ENCODE measurements around the gene RGSL1. TPM values are rescaled to one million over a fixed set of nuclear protein-coding genes. Genes with fewer than 3 reads are reported as not detected.

The RGSL1 gene
- total and polyA plus RNA-seq, 2 experiments from 2014 or later = not detected

- no peak overlapping the region for H3K4me2 ChIP-seq
- H3K9me2 ChIP-seq (replicated peaks; ENCODE audit: insufficient read depth) = no peaks in the 10 kb centered on the region
- no peaks in the 10 kb centered on the region for H3K9me3 ChIP-seq (ENCODE audit: low read depth)
- TF ChIP-seq CTCF (IDR thresholded peaks at IDR 0.05; ENCODE audit: poor library complexity) (no peak), EZH2phosphoT487 (IDR thresholded peaks at IDR 0.05; ENCODE audit: low read depth, severe bottlenecking, unreplicated experiment) (no peak), EZH2 (IDR thresholded peaks at IDR 0.05; ENCODE audit: borderline replicate concordance) (no peak)
- no peak overlapping the region for H2AFZ ChIP-seq
- H3K36me3 ChIP-seq (replicated peaks; ENCODE audit: insufficient read depth, low read depth) = no peaks in the 10 kb centered on the region
- H4K20me1 ChIP-seq (ENCODE audit: insufficient read depth, poor library complexity, severe bottlenecking) = no peaks in the 10 kb centered on the region
- H3K4me3 ChIP-seq = no peak overlapping the region
- no peaks in the 10 kb centered on the region for H3K4me1 ChIP-seq (ENCODE audit: insufficient read depth)
- H3K27ac ChIP-seq = no peak overlapping the region
- no peaks in the 10 kb centered on the region for H3K27me3 ChIP-seq
- DNase-seq (ENCODE audit: low spot score) = no peak
- no peaks in the 10 kb centered on the region for H3K79me2 ChIP-seq
Observed at GRCh38 chr1:182460550-182460951, 10.6 kb downstream of the RGSL1 start.

- Histone ChIP-seq H3K4me1 (ENCODE audit: insufficient read depth) (no peaks in the 10 kb centered on the region), H3K79me2 (no peaks in the 10 kb centered on the region), H2AFZ (no peak overlapping the region), H3K4me3 (no peak overlapping the region), H3K27me3 (no peaks in the 10 kb centered on the region), H3K27ac (no peak overlapping the region), H4K20me1 (ENCODE audit: insufficient read depth, poor library complexity, severe bottlenecking) (no peaks in the 10 kb centered on the region), H3K9me2 (replicated peaks; ENCODE audit: insufficient read depth) (no peaks in the 10 kb centered on the region), H3K4me2 (no peak overlapping the region), H3K9me3 (ENCODE audit: low read depth) (no peaks in the 10 kb centered on the region), H3K36me3 (replicated peaks; ENCODE audit: insufficient read depth, low read depth) (no peaks in the 10 kb centered on the region)
- DNase-seq (ENCODE audit: low spot score) = no peak
- TF ChIP-seq EZH2phosphoT487 (IDR thresholded peaks at IDR 0.05; ENCODE audit: low read depth, severe bottlenecking, unreplicated experiment) (no peak), EZH2 (IDR thresholded peaks at IDR 0.05; ENCODE audit: borderline replicate concordance) (no peak), CTCF (IDR thresholded peaks at IDR 0.05; ENCODE audit: poor library complexity) (no peak)
- 93% methylated on average over 4 of the region's 4 CpGs for WGBS (ENCODE audit: low lambda C conversion rate, missing lambda C conversion rate)
Observed at GRCh38 chr1:182473556-182473955, 23.6 kb downstream of the RGSL1 start.

GRCh38 chr1:182476625-182477024 lies 26.7 kb downstream of the RGSL1 start:
- no peak for TF ChIP-seq EZH2 (IDR thresholded peaks at IDR 0.05; ENCODE audit: borderline replicate concordance)
- no peak for TF ChIP-seq EZH2phosphoT487 (IDR thresholded peaks at IDR 0.05; ENCODE audit: low read depth, severe bottlenecking, unreplicated experiment)
- no peak for TF ChIP-seq CTCF (IDR thresholded peaks at IDR 0.05; ENCODE audit: poor library complexity)
- H4K20me1 ChIP-seq (ENCODE audit: insufficient read depth, poor library complexity, severe bottlenecking) = no peaks in the 10 kb centered on the region
- no peak overlapping the region for H2AFZ ChIP-seq
- H3K4me2 ChIP-seq = no peak overlapping the region
- no peaks in the 10 kb centered on the region for H3K79me2 ChIP-seq
- no peak overlapping the region for H3K27ac ChIP-seq
- DNase-seq (ENCODE audit: low spot score) = no peak
- H3K27me3 ChIP-seq = no peaks in the 10 kb centered on the region
- H3K9me3 ChIP-seq (ENCODE audit: low read depth) = no peaks in the 10 kb centered on the region
- no peaks in the 10 kb centered on the region for H3K4me1 ChIP-seq (ENCODE audit: insufficient read depth)
- 92% methylated on average over 2 of the region's 2 CpGs for WGBS (ENCODE audit: low lambda C conversion rate, missing lambda C conversion rate)
- H3K9me2 ChIP-seq (replicated peaks; ENCODE audit: insufficient read depth) = peaks cover 4% of the 10 kb centered on the region
- H3K36me3 ChIP-seq (replicated peaks; ENCODE audit: insufficient read depth, low read depth) = no peaks in the 10 kb centered on the region
- no peak overlapping the region for H3K4me3 ChIP-seq

- H3K27ac ChIP-seq = no peak overlapping the region
Observed at GRCh38 chr1:182478238-182478637, 28.3 kb downstream of the RGSL1 start.

More at GRCh38 chr1:182478238-182478637, 28.3 kb downstream of the RGSL1 start:
- H3K36me3 ChIP-seq (replicated peaks; ENCODE audit: insufficient read depth, low read depth) = no peaks in the 10 kb centered on the region
- no peak overlapping the region for H3K4me3 ChIP-seq
- H3K4me2 ChIP-seq = no peak overlapping the region
- H3K9me2 ChIP-seq (replicated peaks; ENCODE audit: insufficient read depth) = peaks cover 4% of the 10 kb centered on the region
- no peak for DNase-seq (ENCODE audit: low spot score)
- H3K79me2 ChIP-seq = no peaks in the 10 kb centered on the region
- no peaks in the 10 kb centered on the region for H3K27me3 ChIP-seq
- TF ChIP-seq CTCF (IDR thresholded peaks at IDR 0.05; ENCODE audit: poor library complexity) (no peak), EZH2 (IDR thresholded peaks at IDR 0.05; ENCODE audit: borderline replicate concordance) (no peak), EZH2phosphoT487 (IDR thresholded peaks at IDR 0.05; ENCODE audit: low read depth, severe bottlenecking, unreplicated experiment) (no peak)
- no peaks in the 10 kb centered on the region for H3K9me3 ChIP-seq (ENCODE audit: low read depth)
- no peaks in the 10 kb centered on the region for H4K20me1 ChIP-seq (ENCODE audit: insufficient read depth, poor library complexity, severe bottlenecking)
- H2AFZ ChIP-seq = no peak overlapping the region
- H3K4me1 ChIP-seq (ENCODE audit: insufficient read depth) = no peaks in the 10 kb centered on the region
